Measurements from ENCODE around the gene NPVF.

The NPVF gene

GRCh38 chr7:25238066-25238725 lies 9.9 kb upstream of the NPVF start:
- no peak for TF ChIP-seq CTCF (IDR thresholded peaks at IDR 0.05; ENCODE audit: insufficient read depth, low read depth, low read length, missing control alignments)
- H3K4me3 ChIP-seq (ENCODE audit: low read depth, low read length) = no peak overlapping the region
- DNase-seq (ENCODE audit: low read depth) = no peak

GRCh38 chr7:25235471-25235870 lies 7.2 kb upstream of the NPVF start:
- H3K4me3 ChIP-seq (ENCODE audit: low read depth, low read length) = no peak overlapping the region
- TF ChIP-seq CTCF (IDR thresholded peaks at IDR 0.05; ENCODE audit: insufficient read depth, low read depth, low read length, missing control alignments) = no peak
- DNase-seq (ENCODE audit: low read depth) = no peak

- no peak for DNase-seq (ENCODE audit: low read depth)
- no peak for TF ChIP-seq CTCF (IDR thresholded peaks at IDR 0.05; ENCODE audit: insufficient read depth, low read depth, low read length, missing control alignments)
- H3K4me3 ChIP-seq (ENCODE audit: low read depth, low read length) = no peak overlapping the region
These were observed 6.0 kb upstream of the NPVF start for GRCh38 chr7:25234336-25234735.

- TF ChIP-seq CTCF (IDR thresholded peaks at IDR 0.05; ENCODE audit: insufficient read depth, low read depth, low read length, missing control alignments) = no peak
- no peak overlapping the region for H3K4me3 ChIP-seq (ENCODE audit: low read depth, low read length)
- no peak for DNase-seq (ENCODE audit: low read depth)
These were observed 5.1 kb downstream of the NPVF start for GRCh38 chr7:25223206-25223605.

- DNase-seq (ENCODE audit: low read depth) = no peak
- TF ChIP-seq CTCF (IDR thresholded peaks at IDR 0.05; ENCODE audit: insufficient read depth, low read depth, low read length, missing control alignments) = no peak
- no peak overlapping the region for H3K4me3 ChIP-seq (ENCODE audit: low read depth, low read length)
These were observed 5.6 kb downstream of the NPVF start for GRCh38 chr7:25222666-25223065.

GRCh38 chr7:25221009-25221408 lies 7.3 kb downstream of the NPVF start:
- H3K4me3 ChIP-seq (ENCODE audit: low read depth, low read length) = no peak overlapping the region
- no peak for TF ChIP-seq CTCF (IDR thresholded peaks at IDR 0.05; ENCODE audit: insufficient read depth, low read depth, low read length, missing control alignments)
- DNase-seq (ENCODE audit: low read depth) = no peak

- no peak for DNase-seq (ENCODE audit: low read depth)
- no peak overlapping the region for H3K4me3 ChIP-seq (ENCODE audit: low read depth, low read length)
- no peak for TF ChIP-seq CTCF (IDR thresholded peaks at IDR 0.05; ENCODE audit: insufficient read depth, low read depth, low read length, missing control alignments)
These were observed 10.1 kb downstream of the NPVF start for GRCh38 chr7:25218191-25218590.
